Measurements from ENCODE around the gene ARHGDIB.

Gene ARHGDIB

DNA sequence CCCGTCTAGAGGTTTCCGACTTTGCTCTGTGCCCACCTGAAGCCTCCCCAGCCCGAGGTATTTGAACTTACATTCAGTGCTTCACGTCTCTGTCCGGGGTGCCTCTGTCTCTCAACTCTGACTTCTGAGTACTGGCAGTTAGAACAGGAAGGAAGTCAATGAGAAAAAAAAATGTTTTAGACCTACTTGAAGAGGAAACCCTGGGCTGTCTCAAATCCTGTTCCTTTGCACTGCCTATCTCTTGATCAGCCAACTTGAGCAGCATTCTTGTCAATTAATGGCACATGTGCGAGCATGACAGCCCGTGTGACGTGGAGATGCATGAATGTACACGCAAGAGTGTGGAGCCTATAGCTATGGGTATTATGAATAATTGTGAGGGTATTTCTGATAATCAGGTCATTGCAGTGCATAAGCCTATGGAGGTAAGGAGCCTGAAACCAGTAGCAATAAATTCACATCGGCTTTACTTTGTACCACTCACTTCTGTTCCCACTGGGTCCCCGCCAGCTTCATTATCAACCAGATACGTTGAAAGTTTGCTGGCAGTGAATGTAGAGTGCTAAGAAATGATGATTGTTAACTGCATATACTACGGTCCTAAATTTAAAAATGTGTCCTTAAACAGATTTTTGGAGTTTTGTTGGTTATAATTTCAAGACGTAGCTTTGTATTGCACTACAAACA is at the start of gene ARHGDIB:
Gene ARHGDIB (minus strand): TSS at position 136 of the 687 bp plus-strand sequence. CDS start 10,889 bp downstream, outside the sequence.
- in situ Hi-C loops (cut with HindIII; ENCODE audit: low sequenced_read_pairs), result no loop called here

DNA sequence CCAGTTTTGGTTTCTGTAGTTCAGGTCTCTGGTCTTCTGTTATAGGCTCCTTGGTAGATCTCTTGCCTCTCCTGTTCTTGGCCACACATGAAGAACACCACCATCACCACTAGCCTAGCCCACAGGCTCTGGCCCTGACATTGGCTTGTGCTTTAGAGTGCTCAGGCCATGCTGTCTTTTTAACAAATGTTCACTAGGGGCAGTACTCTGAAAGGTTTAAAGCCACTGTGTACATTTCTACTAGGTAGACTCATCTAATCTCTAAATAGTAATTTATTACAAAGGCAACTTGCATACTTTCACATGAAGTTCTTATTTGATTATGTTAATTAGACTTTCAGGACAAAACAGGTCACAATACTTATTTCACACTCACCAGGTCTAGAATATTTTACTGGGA is 49.8 kb upstream of the ARHGDIB start:
- in situ Hi-C loops (cut with HindIII; ENCODE audit: low sequenced_read_pairs), result no loop called here

- in situ Hi-C loops (cut with HindIII; ENCODE audit: low sequenced_read_pairs), result no loop called here
Observed at GRCh38 chr12:15007551-15007950, 46.1 kb upstream of the ARHGDIB start.

DNA sequence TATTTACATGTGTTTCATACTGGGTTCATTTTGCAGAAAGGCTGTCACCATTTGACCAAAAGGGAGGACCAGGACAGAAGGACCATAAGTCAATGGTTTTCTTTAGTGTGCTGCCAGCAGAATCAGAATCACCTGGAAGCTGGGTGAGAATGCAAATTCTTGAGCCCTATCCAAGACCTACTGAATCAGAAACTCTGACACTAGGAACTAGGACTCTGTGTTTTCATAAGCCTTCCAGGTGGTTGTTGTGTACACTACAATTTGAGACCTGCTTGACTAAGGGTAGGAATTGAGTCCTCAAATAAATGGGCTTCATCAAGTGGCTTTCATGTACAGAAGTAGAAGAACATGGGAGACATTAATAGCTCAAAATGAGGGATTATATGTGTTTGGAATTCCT is 43.7 kb upstream of the ARHGDIB start:
- in situ Hi-C loops (cut with HindIII; ENCODE audit: low sequenced_read_pairs), result no loop called here

GRCh38 chr12:15004421-15004820 is 43.0 kb upstream of the ARHGDIB start:
- in situ Hi-C loops (cut with HindIII; ENCODE audit: low sequenced_read_pairs), result no loop called here

GRCh38 chr12:15001733-15002382 is 40.5 kb upstream of the ARHGDIB start:
- in situ Hi-C loops (cut with HindIII; ENCODE audit: low sequenced_read_pairs), result no loop called here

DNA sequence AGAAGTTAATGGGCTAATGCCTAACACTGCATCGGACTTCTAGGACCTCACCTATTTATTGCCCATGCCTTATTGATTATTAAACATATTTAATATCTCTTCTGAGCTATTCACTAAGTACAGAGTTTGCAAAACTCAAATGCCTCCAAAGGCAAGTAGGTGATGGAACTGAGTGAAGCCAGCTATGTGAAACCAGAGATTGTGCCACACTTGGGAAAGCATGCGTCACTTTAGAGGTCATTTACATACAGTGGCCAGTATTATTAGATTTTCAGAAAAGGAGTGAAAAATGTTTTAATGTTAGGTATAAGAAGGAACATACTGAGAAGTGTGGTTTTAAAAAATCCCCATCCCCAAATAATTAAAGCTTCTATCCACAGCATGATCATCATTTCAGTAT is 39.2 kb upstream of the ARHGDIB start:
- in situ Hi-C loops (cut with HindIII; ENCODE audit: low sequenced_read_pairs), result no loop called here

- in situ Hi-C loops (cut with HindIII; ENCODE audit: low sequenced_read_pairs), result no loop called here
Observed at GRCh38 chr12:14999695-15000365, 38.4 kb upstream of the ARHGDIB start.

DNA sequence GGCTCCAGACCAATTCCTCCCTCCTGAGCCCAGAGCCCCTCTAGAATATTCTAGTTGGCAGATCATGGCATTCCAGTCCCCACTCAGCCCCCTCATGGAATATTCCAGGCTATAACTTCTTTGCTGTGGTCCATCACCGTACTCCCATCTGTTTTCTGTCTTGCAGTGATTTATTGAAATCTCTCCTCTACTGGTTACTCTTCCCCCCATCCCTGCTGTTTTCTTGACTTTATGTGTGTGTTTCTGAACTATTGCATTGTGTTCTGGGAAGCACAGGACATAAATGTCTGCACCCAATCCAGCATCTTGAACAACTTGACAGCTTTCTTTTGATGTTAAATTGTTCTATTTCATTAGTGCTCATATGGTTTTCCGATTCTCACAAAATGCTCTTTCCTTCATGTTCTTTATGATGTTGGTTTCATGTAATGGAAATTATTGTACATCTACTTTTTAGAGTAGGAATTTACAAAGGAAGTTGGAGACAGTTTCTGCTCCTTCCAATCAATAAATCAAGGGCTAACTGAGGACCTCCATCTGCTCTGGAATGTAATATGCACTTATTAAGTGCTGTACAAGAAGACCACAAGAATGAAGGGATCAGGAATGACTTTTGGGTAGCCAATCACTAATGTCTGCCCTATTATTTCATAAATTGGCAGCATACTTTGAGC is 37.8 kb upstream of the ARHGDIB start:
- in situ Hi-C loops (cut with HindIII; ENCODE audit: low sequenced_read_pairs), result no loop called here

- in situ Hi-C loops (cut with HindIII; ENCODE audit: low sequenced_read_pairs), result no loop called here
Observed at GRCh38 chr12:14997998-14998397, 36.6 kb upstream of the ARHGDIB start.

GRCh38 chr12:14995583-14996425 is 34.4 kb upstream of the ARHGDIB start:
- in situ Hi-C loops (cut with HindIII; ENCODE audit: low sequenced_read_pairs), result no loop called here

DNA sequence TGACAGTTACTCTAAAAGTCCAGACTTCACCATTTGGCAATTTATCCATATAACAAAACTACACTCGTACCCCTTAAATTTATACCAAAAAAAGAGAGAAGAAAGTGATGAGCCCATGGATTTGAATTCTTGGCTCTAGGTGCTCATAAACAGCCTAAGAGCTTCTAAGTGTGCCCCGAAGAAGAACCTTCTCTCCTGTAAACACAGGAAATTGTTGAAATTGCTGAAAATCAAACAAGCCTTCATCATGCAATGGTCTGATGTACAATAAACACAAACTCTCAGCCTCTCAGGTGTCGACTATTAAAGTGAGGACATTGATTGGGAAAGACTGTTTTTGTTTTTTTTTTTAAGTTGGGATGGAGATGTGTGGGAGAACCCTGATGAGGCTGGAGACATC is 33.2 kb upstream of the ARHGDIB start:
- in situ Hi-C loops (cut with HindIII; ENCODE audit: low sequenced_read_pairs), result no loop called here

DNA sequence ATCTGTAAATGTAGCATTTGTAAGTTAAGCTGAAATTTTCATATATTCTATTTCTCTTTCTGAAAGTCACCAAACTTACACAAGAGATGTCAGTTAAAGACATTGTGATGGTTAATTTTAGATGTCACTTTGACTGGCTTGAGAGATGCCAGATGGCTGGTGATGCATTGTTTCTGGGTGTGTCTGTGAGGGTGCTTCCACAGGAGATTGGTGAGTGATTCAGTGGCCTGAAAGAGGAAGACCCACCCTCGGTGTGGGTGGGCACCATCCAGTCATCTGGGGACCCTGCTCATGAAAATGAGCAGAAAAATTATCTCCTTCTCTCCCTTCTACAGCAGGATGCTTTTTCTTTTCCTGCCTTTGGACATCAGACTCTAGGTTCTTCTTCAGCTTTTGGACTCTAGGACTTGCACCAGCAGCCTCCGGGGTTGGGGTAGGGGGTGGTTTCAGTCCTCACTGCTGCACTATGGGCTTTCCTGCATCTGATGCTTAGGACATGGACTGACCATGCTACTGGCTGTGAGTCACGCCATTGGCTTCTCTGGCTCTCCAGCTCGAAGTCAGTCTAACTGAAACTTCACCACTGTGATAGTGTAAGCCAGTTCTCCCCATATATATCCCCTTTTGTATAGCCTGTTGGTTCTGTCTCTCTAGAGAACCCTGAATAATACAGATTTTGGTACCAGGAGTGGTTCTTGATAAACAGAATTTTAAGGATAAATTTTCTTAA is 32.3 kb upstream of the ARHGDIB start:
- in situ Hi-C loops (cut with HindIII; ENCODE audit: low sequenced_read_pairs), result no loop called here

GRCh38 chr12:14993117-14993516 is 31.7 kb upstream of the ARHGDIB start:
- in situ Hi-C loops (cut with HindIII; ENCODE audit: low sequenced_read_pairs), result no loop called here

- in situ Hi-C loops (cut with HindIII; ENCODE audit: low sequenced_read_pairs), result no loop called here
Observed at GRCh38 chr12:14992673-14993072, 31.3 kb upstream of the ARHGDIB start.

DNA sequence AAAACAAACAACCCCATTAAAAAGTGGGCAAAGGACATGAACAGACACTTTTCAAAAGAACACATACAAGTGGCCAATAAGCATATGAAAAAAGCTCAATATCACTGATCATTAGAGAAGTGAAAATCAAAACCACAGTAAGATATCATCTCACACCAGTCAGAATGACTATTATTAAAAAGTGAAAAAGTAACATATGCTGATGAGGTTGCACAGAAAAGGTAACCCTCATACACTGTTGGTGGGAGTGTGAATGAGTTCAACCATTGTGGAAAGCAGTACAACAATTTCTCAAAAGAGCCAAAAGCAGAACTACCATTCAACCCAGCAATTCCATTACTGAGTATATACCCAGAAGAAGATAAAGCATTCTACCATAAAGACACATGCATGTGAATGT is 29.7 kb upstream of the ARHGDIB start:
- in situ Hi-C loops (cut with HindIII; ENCODE audit: low sequenced_read_pairs), result no loop called here

- in situ Hi-C loops (cut with HindIII; ENCODE audit: low sequenced_read_pairs), result no loop called here
Observed at GRCh38 chr12:14989790-14990189, 28.4 kb upstream of the ARHGDIB start.

DNA sequence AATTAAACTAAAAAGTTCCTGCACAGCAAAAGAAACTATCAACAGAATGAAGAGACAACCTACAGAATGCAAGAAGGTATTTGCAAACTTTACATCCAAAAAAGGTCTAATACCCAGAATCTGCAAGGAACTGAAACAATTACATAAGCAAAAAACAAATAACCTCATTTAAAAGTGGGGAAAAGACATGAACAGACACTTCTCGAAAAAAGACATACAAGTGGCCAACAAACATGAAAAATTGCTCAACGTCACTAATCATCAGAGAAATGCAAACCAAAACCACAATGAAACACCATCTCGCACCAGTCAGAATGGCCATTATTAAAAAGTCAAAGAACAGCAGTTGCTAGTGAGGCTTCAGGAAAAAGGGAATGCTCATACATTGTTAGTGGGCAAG is 26.6 kb upstream of the ARHGDIB start:
- in situ Hi-C loops (cut with HindIII; ENCODE audit: low sequenced_read_pairs), result no loop called here

DNA sequence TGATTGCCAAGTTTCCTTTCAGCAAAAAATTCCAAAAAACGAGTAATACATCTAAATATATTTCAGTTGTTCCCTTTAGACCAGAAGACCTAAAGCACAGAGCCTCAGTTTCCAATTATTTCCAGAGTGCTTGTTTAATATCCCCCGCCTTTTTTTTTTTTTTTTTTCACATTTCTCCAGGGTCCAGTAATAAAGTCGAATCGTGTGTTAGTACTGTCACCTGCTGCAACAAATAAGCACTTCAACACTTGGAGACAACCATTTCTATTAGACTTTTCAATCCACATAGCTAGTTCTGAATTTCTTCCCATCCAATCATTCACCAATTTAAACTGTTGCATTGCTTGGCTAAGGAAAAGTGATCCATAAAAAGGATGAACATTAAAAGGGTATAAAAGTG is 25.0 kb upstream of the ARHGDIB start:
- in situ Hi-C loops (cut with HindIII; ENCODE audit: low sequenced_read_pairs), result no loop called here

- in situ Hi-C loops (cut with HindIII; ENCODE audit: low sequenced_read_pairs), result no loop called here
Observed at GRCh38 chr12:14984766-14985285, 23.4 kb upstream of the ARHGDIB start.
